HG03460 (cell line): ENCODE results near the gene GLG1.
A peak's percentile ranks its signal among the peaks of the same experiment; 100 is the strongest.
"Not testable (repeated sequence)": the region's sequence is repeated elsewhere in the genome, so short reads cannot be mapped to it uniquely, and the experiment has no call there.

Source experiments
- ATAC-seq: cut with Tn5 transposase; IDR thresholded peaks from one replicate; pipeline ENCODE4 v1.9.1; 2021; ENCODE audit not compliant: unreplicated experiment

Gene GLG1

DNA sequence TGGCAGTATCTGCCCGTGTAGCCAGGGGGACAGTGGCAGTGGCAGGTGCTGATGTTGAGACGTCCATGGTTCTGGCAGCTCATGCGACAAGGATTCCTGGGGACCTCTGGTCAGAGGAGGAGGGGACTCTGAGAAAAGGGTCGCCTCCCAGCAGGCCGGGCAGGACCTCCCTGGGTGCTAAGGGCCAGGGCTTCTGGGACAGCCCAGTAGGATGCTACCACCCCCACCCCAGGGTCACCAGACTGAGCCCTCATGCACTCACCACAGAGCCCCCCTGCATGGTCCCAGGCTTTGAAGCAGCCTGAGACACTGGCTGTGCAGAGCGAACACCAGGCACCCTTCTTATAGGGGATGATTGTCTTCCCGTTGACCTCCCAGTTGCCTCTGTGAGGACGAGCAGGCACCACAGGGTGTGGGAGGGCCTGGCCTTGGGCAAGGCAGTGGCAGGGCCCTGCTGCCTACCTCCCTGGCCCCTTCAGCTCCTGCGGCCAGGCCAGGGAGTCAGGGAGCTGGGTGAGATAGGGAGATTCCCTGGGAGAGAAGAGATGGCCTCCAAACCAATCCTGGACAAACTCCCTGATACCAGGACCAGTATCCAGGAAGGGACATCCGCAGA is 194.0 kb downstream of the GLG1 start:
- ATAC-seq = not testable (repeated sequence)

DNA sequence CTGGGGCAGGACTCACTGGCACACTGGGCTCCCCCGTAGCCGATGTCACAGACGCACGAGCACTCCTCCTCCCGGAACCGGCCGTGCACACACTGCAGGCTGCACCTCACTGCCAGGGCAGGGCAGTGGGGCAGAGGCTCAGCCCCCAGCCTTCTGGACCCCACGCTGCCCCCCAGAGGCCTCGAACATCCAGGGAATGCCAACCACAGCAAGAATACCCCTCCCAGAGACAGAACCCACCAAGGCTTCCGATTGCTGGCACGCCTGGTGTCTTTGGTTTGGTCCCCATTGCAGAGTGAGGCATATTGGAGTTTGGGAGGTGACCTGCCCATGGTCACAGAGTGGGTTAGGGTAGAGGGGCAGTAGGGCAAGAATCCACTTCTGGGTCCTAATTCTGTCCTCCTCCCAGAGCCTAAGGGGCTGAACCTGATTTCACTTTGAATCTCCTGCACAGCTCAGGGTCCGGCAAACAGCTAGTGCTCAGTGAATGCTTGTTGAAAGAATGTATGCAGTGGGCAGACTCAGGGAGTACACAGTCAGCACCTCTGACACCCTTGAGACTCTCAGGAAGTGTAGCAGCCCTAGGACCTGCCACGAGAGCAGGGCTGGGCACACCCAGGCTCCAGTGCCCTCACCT is 194.7 kb downstream of the GLG1 start:
- ATAC-seq = not testable (repeated sequence)

DNA sequence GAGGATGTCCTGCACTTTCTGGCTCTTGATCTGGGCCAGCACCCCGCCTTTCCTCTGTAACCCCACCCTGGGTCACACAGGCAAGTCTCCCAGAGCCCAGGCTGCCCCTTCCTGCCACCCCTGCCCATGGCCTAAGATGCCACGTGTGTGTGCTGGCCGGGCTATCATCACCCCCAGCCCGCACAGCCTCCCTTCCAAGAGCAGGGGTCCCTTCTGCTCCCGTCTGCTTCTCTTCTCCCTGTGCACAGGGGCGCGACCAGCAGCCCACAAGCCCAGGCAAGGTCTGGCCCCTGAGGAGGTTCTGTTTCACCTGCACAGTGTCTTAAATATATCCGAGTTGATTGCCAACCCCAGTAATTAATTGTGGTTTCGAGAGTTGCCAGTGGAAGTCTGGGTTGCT is 195.9 kb downstream of the GLG1 start:
- ATAC-seq = not testable (repeated sequence)

DNA sequence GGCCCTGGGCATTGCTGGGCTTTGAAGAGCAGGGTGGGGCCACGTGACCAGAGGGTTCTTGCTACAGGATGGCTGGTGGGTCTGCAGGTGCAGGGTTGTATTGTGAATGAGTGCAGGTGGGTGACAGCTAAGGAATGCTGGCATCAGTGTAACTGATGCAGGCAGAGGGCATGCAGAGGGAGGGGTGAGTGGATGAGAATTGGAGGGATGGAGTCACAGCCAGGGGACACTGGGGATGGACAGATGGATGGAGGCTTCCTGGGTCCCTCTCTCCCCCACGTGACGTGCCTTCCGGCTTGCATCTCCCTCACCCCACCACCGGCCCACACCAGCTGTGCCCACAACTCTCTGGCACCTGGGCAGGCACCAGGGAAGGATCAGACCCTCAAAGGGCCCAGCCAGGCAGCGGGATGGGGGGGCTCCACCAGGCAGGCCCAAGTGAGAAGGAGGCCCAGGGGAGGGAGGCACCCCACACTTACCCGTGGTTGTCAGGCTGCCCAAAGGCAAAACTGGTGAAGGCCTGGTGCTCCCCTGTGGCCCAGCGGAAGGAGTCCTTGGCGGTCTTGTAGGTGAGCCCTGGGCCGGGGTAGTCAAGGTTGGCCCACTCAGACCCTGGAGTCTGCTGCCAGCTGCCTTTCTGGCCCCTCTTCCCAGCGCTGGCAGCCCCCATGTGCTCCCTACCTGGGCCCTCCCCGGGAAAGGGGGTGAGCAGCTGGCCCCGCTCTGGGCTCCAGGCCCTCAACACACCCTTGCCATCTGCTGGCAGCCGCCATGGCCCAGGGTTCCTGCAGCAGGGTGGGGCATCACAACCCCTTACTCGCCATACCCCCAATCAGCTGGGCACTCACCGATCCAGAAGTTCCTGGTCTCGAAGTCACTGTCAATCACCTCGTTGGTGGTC is 196.6 kb downstream of the GLG1 start:
- ATAC-seq = not testable (repeated sequence)

DNA sequence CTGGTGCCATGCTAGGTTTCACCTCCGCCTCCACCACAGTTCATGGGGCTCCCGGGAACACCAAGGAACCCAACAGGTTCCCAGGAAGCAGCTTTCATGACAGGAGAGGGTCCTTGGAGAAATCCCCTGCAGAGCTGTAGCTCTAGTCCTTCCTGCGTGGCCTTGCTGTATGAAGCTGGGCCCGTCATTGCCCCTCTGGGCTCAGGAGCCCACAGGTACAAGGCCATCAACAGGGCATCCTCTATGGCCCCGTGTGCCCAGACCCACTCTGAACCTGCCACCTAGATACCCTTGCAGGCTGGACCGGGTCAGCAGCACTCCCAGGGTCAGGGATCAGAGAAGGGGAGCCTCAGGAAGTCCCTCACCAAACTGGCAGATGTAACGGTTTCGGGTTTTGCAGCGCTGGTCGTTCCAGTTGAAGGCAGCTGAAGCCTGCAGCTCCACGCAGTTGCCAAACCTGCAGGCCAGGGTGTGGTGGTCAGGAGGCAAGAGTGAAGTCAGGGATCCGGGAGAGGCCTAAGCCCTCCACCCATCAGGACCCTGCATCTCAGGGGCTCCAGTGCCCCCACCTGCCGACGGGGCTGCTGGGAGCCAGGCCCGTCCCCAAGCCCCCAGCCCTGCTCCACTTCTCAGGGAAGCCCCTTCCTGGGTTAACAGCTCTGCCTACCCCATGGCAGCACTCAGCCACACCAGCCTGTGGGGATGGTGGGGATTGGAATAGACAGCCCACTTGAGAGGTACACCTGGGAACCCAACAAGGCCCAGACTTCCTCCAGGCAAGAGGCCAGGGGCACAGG is 197.5 kb downstream of the GLG1 start:
- not testable (repeated sequence) for ATAC-seq

DNA sequence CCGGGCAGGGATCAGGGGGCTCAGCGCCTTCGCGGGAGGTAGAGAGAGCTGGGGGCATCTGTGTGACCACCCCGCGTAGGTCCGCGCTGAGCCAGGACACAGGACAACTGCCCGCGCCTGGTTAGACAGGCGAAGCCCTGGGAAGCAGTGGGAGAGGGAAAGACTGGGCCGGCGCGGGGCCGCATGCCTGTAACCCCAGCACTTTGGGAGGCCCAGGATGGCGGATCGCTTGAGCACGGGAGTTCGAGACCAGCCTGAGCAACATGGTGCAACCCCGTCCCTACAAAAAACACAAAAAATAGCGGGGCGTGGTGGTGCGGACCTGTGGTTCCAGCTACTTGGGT is 199.6 kb downstream of the GLG1 start:
- not testable (repeated sequence) for ATAC-seq

DNA sequence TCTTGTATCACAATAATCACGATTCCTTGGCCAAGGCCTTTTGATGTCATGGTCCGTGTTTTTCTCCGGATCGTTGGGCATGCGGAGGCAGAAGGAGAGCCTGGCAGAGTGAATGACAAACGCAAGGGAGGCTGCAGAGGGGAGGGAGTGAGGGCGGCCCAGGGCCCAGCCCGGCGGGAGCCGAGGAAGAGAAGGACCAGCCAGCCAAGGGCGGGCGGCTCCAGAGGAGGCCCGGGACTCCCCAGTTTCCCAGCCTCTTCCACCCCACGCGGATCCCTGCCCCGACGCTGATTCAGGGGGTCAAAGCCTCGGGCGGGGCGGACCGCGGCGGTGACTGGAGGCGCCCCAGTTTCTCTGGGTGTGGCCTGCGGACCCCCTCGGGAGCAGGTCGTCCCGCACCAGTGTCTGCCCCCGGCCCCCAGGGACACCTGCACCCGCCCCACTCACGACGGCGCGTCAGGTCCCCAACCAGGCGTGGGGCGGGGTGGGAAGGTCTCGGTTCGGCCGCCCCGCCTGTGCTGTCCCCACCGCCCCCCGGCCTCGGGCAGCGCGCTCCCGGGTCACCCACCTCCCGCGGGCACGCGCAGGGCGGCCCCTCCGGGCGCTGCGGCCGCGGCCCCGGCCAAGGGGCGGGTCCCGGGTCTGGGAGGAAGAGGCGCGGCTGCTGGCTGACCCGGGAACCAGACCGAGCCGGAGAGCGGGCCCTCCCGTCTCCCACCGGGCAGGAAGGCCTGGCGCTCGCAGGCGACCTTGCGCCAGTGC is 200.1 kb downstream of the GLG1 start:
- peak; percentile 50 for ATAC-seq

DNA sequence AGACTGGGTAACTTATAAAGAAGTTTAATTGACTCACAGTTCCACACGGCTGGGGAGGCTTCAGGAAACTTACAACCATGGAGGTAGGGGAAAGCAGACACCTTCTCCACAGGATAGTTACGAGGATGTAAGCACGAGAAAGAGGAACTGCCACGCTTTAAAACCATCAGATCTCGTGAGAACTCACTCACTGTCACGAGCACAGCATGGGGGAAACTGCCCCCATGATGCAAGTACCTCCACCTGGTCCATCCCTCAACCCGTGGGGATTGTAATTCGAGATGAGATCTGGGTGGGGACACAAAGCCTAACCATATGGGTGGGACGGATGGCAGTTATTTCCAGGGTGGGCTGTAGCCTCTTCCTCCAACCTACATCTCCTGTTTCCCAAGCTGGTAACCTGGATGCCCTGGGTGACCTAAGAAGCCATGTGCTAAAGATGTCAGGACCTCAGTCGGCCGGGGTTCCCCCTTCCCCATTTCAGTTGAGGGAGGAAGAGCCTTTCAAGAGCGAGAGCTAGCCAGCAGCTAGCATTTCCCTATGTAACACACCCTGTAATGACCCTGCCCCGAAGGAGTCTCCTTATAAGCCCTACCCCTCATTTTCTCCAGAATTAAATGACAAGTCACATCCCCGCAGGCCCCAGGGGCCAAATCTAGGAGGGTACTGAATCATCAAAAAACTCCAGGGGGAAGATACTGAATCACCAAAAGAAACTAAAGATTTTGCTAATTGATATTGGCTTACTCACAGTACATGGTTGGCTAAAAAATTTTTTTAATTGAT is 202.6 kb downstream of the GLG1 start:
- ATAC-seq = not testable (repeated sequence)

DNA sequence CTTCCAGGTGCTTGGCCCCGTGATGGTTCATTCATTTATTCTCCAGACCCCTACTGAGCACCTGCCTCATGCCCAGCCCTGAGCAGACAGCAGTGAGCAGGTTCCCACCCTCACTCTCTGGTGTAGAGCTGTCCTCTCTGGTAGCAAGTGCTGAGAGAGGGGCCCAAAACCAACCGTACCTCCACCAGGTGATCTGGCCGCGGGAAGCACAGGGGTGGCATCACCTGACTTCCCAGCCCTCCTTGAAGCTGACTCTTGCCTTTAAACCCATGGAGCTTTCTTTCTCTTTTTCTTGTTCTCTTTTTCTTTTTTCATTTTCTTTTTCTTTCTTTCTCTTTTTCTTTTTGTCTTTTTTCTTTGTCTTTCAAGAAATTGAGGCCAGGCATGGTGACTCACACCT is 206.7 kb downstream of the GLG1 start:
- ATAC-seq = not testable (repeated sequence)

DNA sequence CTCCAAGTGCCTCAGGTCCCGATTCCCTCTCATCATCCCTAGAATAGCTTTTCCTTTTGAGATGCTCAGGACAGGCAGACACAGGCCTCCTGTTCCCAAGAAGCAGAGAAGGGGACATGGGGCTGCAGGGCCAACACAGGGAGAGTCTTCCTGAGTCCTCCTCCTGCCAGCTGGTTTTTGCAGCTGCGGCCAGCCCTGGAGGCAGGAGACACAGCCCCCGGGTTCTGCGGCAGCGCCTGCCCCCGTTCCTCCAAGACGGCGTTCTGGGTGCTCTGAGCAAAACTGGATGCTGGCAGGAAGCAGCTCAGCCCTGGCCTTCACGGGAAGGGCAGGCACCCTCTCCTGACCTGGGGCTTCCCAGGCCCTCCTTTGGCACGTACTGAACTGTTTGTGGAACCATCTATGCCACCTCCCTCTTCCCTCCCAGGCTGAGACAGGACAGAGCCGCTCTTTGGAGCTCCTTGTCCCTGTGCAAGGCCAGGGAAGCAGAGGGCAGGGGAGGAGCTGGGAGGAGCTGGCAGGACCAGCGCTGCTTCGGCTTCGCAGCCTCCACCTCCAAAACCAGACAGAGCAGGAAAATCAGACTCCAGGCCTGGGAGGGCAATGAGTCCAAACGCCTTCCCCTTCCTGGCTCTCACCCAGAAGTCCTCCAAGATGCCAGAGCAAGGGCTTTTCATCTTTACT is 208.6 kb downstream of the GLG1 start:
- not testable (repeated sequence) for ATAC-seq
